SIG-M5 (cell line): ENCODE measurements around the gene CPNE5.

Experiments
- DNase-seq: peaks from one replicate; lab custom pipeline; 2025; lab: John Stamatoyannopoulos, UW

The CPNE5 gene

DNA sequence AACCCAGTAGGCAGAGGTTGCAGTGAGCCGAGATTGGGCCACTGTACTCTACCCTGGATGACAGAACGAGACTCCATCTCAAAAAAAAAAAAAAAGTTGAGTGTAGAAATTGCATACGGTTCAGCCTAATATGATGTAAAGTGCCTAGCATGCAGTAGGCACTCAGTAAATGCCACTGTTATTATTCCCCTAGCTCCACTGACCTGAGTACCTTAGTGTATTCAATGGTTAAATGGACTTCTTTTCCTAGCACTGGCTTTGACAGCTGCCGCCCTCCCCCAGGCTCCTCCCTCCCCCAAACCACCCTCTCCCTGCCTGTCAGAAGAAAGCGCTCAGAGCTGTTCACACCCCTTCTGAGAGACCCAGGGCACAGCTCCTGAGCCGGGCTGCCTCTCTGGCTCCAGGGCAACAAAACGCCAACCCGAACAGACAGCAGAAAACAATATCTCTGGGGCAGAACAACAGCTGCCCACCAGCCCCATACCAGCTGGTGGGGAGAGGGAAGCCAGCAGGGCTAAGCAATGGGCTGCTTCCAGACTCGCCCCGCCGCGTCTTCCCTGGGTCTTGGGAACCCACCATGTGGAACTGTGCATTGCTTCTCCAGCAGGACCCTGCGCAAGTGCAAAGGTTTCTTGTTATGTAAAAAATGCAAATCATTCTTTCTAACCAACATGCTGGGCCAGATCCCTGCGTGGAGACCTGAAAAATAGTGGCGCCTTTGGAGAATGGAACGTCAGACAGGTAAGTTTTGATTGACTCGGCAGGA is 4.5 kb downstream of the CPNE5 start:
- DNase-seq, result no peak

DNA sequence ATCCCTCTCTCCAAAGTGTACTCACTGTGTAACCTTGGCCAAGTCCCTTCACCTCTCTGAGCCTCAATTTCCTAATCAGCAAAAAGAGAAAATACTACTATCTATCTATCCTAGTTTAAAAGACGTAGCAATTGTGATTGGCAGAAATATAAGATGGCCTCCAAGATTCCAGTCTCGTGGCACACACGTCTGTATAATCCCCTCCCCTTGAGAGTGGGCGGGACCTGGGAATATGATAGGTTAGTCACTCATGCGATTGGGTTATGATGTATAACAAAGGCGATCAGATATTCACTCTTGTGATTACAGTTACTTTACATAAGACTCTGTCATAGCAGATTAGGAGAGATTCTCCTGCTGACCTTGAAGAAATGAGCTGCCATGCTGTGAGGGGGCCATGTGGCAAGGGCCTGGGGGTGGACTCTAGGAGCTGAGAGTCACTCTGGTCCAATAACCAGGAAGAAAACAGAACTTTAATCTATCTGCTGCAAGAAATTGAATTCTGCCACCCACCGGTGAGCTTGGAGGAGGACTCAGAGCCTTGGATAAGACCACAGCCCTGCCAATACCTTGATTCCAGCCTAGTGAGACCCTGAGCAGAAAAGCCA is 6.0 kb downstream of the CPNE5 start:
- no peak for DNase-seq

DNA sequence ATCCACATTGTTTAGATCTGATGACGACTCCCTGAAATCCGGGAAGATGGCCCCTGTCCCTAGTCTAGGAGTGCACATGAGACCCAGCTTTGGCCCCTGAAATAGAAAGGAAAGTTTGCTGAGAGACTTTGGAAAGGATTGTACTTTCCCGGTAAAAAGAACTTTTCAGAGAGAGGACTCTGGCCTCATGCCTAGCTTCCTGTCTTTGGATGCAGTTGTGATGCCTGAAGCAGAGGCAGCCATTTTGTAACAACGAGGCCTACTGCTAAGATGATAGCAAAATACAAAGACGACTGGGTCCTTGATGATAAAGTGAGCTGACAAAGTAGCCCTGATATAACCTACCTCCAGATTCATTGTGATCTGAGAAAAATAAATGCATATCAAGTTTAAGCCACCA is 6.9 kb downstream of the CPNE5 start:
- DNase-seq, result no peak

DNA sequence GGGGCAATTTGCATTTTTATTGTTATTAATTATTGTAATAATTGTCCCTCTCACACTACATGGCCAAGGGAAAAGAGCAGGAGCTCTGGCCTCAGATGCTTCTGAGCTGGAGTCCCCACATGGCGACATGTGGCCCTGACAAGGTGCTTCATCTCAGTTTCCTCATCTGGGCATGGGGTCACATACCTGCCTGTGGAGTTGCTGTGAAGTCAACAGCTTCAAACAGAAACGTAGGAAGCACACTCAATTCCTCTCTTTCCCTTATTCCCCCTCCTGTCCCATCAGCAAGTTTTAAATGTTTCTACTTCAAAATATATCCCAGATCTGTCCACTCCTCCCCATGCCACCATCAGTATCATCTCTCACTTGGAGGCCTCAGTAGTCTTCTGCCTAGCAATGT is 8.7 kb downstream of the CPNE5 start:
- no peak for DNase-seq

DNA sequence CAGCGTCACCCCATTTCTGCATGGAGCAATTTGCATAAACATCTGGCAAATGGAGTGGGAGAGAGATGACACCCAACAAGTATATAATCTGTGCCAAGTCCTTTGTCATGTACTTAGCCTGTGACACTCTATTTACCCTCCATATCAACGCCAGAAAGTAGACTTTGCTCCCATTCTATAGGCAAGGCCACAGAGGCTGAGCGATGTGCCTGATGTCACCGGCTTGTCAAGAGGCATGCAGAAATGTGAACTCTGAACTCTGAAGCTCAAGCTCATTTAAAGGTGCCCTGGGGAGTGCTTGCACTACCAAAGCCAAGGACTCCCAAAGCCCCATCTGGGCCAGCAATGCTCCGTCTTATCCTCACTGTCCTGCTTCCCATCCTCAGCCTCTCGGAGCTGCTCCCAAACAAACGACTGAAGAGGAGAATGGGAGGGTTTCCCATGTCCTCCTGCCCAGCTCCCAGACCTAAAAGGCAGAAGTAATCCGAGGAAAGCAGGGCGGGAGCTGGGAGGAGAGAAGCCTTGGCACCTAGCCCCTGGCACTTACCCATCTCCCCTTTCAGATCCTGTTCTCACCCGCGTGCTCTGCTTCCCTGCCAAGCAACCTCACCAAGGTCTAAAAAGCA is 9.2 kb downstream of the CPNE5 start:
- no peak for DNase-seq

DNA sequence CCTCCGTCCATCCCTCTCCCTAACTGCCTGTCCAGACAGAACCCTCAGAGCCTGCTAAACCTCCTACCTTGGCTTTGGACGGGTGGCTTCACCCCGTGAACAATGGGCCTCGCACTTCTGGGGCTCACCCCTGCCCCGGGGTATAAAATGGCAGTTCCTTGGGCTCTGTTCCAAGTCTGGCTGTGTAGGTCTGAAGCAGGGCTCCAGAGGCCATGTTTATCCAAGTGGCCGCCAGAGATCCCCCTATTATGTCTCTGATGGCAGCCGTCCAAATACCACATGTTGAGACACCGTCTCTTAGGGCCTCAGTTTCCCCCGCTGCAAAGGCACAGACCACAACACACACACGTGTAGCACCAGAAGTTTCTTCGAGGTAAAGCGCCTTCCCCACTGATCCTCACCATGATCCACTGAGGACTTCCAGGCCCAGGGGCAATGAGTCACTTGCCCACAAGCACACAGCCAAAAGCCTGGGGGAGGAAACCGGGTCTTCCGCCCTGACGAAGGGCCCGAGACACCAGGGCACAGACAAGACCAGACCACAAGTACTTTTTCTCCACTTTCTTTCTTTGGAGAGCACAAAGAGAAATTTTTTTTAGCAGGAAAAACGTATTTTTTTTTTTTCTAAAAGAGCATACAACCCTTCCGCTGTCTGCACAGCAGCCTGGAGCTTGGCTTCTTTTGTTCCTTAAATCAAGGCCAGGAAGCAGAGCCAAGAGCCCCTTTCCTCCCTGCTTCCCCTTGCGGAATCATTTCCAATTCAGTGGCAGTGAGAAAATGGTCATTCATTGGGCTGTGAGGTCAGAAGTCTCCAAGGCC is 11.8 kb downstream of the CPNE5 start:
- no peak for DNase-seq

DNA sequence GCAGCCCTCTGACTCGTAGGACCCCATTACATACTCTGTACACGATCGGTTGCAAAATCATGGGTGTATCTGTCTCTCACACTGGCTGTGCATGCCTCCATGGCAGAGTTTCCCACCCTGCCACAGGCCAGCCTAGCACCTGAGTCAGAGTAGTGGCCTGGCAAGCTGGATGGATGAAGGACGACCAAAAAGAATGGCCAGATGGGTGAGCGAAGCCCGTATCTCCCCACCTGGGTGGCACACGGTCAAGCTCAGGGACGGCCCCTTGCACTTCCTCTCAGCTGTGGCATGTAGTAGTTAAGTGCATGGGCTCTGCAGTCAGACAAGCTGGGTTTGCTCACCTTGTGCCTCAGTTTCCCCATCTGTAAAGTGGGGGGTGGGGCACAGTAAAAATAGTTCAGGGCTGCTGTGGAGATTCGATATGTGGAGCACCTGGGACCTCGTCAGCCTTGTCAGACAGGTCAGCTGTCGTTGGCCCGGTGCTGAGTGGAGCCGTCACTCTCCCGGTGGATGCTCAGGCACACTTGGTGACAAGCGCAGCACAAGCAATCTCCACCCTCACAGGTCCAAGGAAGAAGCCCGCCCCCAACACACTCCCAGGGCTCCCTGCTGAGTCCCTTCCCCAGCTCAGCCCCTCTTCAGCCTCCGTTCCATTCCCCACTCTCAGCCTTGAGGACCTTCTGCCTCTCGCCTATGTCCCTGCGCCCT is 12.6 kb downstream of the CPNE5 start:
- DNase-seq, result no peak

DNA sequence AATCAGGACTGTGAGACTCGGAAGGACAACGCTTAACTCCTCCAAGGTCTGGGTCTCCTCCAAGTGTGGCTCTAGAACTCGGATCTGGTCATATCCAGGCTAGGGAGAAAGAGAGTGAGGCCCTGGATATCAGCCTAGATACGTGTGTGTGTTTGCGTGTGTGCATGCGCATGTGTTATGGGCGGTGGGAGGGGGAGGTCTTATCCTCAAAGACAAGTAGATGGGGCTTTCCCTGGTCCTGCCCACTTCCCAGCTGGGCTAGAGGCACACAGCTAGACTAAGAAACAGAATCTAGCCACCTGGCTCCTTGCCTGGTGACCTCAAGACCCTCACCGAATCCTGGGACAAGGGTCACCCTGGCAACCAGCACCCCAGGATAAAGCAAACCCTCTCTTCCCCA is 13.2 kb downstream of the CPNE5 start:
- no peak for DNase-seq

DNA sequence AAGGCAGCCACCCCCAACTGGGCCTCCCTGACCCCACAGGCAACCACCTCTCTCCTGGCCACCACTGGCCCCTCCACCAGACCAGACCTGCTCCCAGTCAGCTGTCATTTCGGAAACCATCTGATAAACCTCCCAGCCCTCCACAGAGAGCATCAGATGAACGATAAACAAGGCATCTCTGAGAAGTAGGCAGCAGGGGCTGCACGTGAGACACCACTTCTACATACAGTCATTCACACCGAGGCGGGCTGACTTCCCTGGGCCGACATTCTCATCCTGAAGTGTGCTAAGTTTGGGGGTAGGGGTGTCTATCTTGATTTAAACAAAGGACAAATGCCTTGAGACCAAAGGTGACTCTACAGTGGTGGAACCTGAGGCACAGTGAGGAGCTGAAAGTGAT is 13.8 kb downstream of the CPNE5 start:
- DNase-seq, result no peak

DNA sequence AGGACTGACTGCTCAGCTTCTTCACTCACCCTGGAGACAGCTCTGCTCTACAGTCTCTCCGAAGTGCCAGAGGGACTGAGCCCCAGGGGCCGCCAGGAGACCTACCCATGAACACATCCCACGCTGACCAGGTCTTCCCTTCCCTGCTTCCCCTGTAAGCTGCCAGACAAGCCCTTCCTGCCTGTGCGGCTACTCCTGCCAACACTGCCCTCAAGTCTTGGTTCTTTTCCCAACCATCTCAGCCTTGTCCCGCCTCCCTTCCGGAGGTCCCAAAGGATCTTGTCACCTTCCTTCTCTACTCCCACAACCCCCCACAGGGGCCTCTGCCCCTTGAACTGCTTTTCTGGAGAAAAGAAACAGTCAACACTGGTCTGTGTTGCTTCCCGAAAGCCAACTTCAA is 15.0 kb downstream of the CPNE5 start:
- DNase-seq, result no peak

DNA sequence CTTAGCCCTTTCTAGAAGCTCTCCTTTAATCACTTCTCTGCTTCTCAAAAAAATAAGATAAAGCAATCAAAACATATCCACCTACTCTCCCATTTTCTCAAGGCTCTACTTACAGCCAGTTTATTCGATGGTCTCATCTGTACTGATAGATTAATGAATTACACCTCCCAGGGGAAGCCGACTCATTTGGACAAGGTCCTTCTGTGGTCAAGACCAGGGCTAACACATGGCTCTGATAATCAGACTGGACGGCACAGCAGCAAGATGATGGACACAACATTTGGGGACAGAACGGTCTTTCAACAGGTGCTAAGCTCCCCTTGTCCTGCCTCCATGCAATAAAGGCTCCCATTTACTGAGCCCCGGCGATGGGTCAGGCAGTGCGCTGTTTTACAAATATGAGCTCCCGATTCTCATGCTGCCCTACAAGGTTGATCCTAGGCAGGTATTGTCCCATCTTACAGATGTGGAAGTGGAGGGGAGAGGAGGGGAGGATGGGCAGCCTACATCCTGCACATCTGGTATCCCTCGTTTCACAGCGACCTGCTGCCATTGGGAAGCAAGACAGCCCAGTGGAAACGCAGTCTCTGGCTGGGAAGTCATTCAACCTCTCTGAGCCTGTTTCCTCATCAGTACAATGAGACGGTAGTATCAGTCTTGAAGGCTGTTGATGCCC is 15.7 kb downstream of the CPNE5 start:
- DNase-seq, result no peak

DNA sequence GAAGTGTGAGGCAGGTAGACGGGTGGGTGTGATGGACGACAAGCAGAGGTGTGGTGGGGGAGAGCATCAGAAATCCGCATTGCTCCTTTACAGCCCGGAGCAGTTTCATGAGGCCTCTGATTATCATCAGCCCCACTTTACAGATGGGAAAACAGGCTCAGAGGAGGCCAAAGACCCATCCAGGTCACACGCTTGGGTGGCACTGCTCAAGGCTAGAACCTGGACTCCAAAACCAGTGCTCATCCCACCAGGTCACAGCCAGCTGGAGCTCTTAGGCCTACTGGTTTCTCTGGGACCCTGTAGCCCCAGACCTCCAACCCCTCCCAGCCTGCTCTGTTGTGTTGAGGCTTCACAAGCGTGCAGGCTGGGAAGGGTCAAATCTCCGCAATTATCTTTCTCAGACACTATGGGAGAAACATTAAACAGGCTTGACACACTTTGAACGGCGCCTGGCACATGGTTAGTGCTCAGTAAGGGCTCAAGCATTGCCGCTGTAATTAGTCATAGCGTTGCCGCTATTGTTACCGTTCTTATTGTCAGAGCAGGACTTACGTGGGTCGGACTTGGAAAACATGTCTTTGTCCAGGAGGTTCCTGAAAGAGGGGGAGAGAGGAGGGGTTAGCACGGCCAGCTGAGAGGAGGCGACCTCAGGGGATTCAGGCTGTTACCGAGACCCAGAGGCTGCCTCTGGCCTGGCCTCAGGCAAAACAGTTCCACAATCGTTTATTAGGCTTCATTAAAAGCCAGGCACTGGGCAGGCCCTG is 16.6 kb downstream of the CPNE5 start:
- no peak for DNase-seq

DNA sequence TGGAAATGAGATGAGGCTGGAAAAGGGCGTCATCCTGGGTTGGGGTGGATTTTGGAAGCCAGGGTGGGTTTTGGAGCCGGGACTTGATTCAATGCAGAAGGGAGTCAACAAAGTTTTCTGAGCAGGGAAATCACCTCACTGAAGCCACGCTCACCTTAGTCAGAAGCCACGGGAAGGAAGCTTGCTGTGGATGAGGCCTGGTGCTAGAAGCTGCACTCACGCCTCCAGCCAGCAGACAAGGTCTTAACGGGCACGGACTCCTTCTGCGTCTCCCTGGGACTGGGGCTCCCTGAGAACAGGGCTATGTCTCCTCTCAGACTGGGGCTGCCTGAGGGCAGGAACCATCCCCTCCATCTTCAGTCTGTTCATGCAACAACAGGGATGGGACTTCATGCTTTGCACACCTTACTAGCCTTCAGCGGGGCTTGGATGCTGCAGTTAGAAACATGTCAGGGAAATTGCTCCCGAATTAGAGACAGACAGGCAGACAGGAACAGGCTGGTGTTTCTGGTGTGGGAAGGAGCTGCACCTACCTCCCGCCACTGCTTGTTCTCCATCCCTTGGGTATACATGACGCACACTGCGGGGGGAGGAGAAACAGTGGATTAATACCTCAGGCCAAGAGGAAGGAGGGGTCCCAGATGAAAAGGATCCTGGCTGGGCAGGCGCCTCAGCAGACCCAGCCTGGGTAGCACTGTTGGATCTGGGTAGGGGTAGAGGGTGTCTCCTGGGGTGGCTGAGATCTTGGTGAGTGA is 17.5 kb downstream of the CPNE5 start:
- DNase-seq, result no peak

DNA sequence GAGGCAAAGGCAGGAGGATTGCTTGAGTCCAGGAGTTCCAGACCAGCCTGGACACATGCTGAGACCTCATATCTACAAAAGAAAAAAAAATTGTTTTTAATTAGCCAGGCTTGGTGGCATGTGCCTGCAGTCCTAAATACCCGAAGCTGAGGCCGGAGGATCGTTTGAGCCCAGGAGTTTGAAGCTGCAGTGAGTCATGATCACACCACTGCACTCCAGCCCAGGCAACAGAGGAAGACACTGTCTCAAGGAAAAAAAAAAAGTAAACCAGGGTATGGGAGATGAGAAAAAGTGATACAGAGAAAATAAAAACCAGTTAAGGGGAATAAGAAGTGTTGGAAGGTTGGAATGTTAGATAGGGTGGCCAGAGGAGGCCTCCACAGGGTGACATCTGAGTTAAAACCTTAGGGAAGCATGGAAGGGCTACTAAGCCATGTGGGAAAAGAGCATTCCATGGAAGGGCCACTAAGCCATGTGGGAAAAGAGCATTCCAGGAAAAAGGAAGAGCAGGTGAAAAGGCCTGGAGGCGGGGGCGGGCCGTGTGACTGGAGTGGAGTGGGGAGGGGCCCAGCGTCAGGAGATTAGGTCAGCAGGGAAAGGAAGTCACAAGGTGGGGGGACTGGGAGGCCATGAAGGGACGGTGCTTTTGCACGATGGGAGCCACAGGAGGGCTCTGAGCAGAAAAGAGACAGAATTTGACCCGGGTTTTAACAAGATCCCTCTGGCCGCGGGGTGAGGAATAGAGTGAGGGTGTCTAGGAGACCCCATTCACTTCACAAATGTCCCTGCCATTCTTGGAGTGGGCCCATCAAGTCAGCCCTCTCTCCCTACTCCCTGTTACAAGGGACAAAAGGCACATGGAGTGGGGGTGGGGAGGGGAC is 18.3 kb downstream of the CPNE5 start:
- no peak for DNase-seq

DNA sequence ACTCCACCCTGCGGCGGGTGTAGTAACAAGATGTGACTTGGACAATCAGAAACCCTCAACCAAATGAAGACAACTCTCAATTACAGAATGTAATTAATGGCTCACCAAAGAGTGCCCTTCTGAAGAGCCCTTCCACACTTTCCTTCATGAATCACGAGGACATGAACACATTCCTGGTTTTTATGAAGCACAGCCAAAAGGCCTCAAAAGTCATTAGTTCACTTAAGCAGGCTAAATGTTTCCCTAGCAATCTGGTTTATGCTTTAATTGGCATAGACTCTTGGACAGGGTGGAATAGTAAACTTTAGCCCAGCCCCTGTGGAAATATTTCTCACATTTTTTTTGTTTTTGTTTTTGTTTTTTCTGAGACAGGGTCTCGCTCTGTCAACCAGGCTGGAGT is 20.5 kb downstream of the CPNE5 start:
- DNase-seq, result no peak

DNA sequence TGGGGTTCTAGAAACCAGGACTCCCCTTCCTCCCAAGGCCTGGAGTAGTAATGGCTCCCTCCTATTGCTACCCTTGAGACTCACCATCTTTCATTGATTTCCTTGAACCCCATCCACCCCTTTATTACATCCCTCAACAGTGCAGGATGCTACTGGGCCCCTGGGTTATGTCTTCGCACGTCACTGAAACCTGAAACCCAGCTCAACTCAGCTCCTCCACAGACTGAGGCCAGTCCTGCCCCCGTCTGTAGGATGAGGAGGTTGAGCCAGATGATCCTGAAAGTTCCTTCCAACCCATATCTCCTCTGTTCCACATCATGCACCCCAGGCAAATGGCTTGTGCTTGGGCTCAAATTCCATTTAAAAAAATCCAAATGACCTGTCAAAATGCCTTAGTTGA is 21.4 kb downstream of the CPNE5 start:
- no peak for DNase-seq

DNA sequence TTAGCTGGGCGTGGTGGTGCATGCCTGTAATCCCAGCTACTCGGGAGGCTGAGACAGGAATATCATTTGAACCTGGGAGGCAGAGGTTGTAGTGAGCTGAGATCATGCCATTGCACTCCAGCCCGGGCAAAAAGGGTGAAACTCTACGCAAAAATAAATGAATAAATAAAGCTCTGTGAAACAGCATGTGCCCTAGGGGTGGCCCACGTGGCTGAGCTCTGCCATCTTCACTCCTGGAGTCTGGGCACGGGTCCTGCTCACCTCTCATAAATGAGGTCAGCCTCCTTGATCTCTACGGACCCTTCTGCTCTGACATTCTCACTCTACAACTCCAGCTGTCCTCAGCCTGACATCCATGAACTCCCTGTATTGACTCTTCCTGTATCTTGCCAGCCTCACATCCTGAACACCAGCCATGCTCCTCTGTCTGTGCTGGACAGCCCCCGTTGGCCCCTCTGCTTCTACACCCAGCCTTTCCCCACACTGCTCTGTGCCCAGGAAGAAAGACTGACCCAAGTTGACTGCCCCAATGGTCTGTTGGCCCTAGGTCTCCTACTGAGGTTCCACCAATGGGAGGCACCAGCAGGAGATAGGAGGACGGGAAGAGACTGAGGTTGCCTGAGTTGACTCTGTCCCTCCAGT is 21.9 kb downstream of the CPNE5 start:
- DNase-seq, result no peak

DNA sequence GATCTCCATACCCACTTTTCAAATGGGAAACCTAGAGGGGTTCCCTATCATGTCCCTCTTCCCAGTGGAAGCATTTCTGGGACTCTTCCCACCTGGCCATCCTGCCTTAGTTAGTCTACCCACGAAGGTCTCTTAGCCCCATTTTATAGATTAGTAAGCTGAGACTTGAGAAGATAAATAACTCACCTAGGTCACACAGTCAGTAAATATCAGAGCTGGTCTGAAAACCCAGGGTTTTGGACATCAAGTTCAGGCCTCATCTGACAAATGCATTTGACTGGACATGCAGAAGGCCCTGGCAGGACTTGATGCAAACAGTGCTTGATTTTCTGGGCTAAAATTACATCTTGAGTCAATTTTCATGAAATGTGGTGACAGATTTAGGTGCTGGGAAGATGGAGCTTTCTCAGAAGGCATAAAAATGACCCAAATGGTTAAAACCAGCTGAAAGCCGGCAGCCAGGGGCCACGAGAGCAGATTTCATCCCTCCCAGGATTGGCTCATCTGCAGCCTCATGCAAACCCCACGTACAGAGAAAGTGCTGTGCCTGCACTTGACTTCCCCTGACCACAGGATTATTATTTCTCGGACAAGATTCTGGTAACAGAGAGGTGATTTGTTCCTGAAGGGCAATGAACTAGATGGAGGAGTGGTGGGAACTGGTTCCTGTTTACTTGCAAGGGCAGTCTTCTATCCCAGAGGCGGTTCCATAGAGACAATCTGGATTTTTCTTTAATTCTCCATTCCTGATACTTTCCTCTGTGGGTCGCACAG is 23.1 kb downstream of the CPNE5 start:
- no peak for DNase-seq
